HepG2 (cell line): Measurements from ENCODE around the gene POC1B. TPM values are rescaled to one million over a fixed set of nuclear protein-coding genes. Genes with fewer than 3 reads are reported as not detected.

ENCODE experiments used
- CBX2 ChIP-seq, 2 experiments: fragments of 200-600 bp in 1 of 2; sonication (generic); formaldehyde crosslinking in 1 of 2; IDR thresholded peaks; 2 replicates each; pipeline versions ENCODE4 v1.7.0 to v1.8.1; 2018 to 2022; ENCODE audit warnings: low read depth in 2 of 2, low read length in 1 of 2, mild to moderate bottlenecking in 1 of 2, missing genetic modification reagents in 1 of 2
- ELF3 ChIP-seq: IDR thresholded peaks from 2 replicates; pipeline ENCODE4 v1.6.1; 2016; ENCODE audit warnings: missing genetic modification reagents, missing compliant biosample characterization
- ETV5 ChIP-seq: IDR thresholded peaks from 2 replicates; pipeline ENCODE4 v1.6.1; 2018; ENCODE audit warnings: missing biosample characterization, missing genetic modification reagents, inconsistent platforms, borderline replicate concordance
- HMGA1 ChIP-seq: sonication (generic); formaldehyde crosslinking; conservative IDR thresholded peaks from 2 replicates; pipeline ENCODE4 v1.4.0; 2020; ENCODE audit warnings: missing genetic modification reagents
- HNF4A ChIP-seq: sonication (generic); formaldehyde crosslinking; IDR thresholded peaks from 2 replicates; pipeline ENCODE4 v1.4.0; 2020; ENCODE audit warnings: missing genetic modification reagents
- MAFK ChIP-seq, 2 experiments: IDR thresholded peaks in 1 of 2; conservative IDR thresholded peaks in 1 of 2; 2 replicates each; pipeline ENCODE4 v1.6.1; 2011; ENCODE audit warnings: improper control_type of control experiment in 2 of 2, low read length in 2 of 2
- PAF1 ChIP-seq: IDR thresholded peaks from 2 replicates; pipeline ENCODE4 v1.6.1; 2016; ENCODE audit warnings: missing genetic modification reagents, missing compliant biosample characterization
- RXRB ChIP-seq: IDR thresholded peaks from 2 replicates; pipeline ENCODE4 v1.6.1; 2016; ENCODE audit warnings: borderline replicate concordance, missing genetic modification reagents, missing compliant biosample characterization
- SAP130 ChIP-seq: IDR thresholded peaks from 2 replicates; pipeline ENCODE4 v1.6.1; 2016; ENCODE audit warnings: low read depth
- SRF ChIP-seq: IDR thresholded peaks from 2 replicates; pipeline ENCODE4 v1.6.1; 2011; ENCODE audit warnings: mild to moderate bottlenecking, low read depth, low read length, moderate library complexity
- ZBTB38 ChIP-seq: sonication (generic); formaldehyde crosslinking; IDR thresholded peaks from 2 replicates; pipeline ENCODE4 v1.5.1; 2020; ENCODE audit warnings: mild to moderate bottlenecking, missing genetic modification reagents
- ZSCAN29 ChIP-seq: sonication (generic); formaldehyde crosslinking; conservative IDR thresholded peaks from 2 replicates; pipeline ENCODE4 v1.4.0; 2020; ENCODE audit warnings: mild to moderate bottlenecking, missing genetic modification reagents
- polyA plus RNA-seq, 8 experiments: library from polyadenylated mRNA; depleted of rRNA in 3 of 8; stranded (reverse) in 7 of 8; unstranded in 1 of 8; fragments of >200 nt; fragmentation: Illumina TruSeq in 4 of 8; extraction: Trizol in 4 of 8; gene quantifications; 2 replicates each; pipeline versions ENCODE4 v1.2.1 to v1.2.3, GENCODE V29; 2011 to 2016; ENCODE audit warnings: low read depth in 4 of 8, missing spikeins in 1 of 8, mixed read lengths in 1 of 8; ENCODE audit not compliant: insufficient read depth in 1 of 8
- total RNA-seq, 5 experiments: library from RNA; depleted of rRNA; stranded (reverse); fragments of >200 nt; fragmentation: Illumina TruSeq; extraction: Trizol; gene quantifications; 2 replicates each; pipeline ENCODE4 v1.2.3, GENCODE V29; 2016; ENCODE audit warnings: low read depth in 1 of 5
- TF ChIP-seq, protein P1 (sequence below): sonication (generic); formaldehyde crosslinking; conservative IDR thresholded peaks from 2 replicates; pipeline ENCODE4 v1.4.0; 2020; ENCODE audit warnings: mild to moderate bottlenecking, missing genetic modification reagents, moderate library complexity
- TF ChIP-seq, protein P2 (sequence below): IDR thresholded peaks from 2 replicates; pipeline ENCODE4 v1.6.1; 2016; ENCODE audit warnings: low read depth
- TF ChIP-seq, protein P3 (sequence below): sonication (generic); formaldehyde crosslinking; IDR thresholded peaks from 2 replicates; pipeline ENCODE4 v1.5.0; 2020; ENCODE audit warnings: mild to moderate bottlenecking, missing genetic modification reagents, borderline replicate concordance
- TF ChIP-seq, protein P4 (sequence below): IDR thresholded peaks from 2 replicates; pipeline ENCODE4 v1.4.0; 2020; ENCODE audit warnings: mild to moderate bottlenecking, missing genetic modification reagents

POC1B gene
- total and polyA plus RNA-seq, 2 of the 13 experiments (the other 11 are each of a cell fraction or from before 2014, with no cell fraction given) = 9.3 to 11.0 TPM

DNA sequence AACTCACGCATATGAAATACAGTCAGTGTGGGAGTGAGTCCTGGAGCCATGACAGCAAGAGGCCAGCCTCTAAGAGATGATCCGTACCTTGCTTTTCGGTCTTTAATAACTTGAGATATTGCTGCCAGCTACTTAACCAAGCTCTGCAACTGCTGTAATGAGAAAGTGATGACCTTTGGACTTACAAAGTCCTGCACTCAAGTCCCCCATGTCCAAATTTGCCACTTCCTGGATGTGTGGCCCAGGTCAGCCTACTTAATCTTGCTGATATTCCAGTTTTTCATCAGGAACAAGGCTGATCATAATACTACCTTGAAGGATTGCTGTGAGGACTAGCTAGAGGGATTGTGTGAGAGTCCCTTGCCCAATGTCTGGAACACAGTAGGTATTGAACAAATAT is 139.7 kb downstream of the POC1B start (continued):
- peak; percentile 75 for TF ChIP-seq ZBTB38 (CRISPR knock-in tag)
- peak; percentile 23; the same call in 1 of the 2 replicates for TF ChIP-seq SAP130 (CRISPR knock-in tag)
- TF ChIP-seq MAFK (conservative IDR thresholded peaks at IDR 0.05 in 1 of 2, IDR thresholded peaks at IDR 0.05 in 1 of 2; ENCODE audit: low read length in 2 of 2) = 0 out of 4 replicates have a peak, but pooled peaks of 1 of the 2 experiments have one; percentile 15
- no peak for TF ChIP-seq HMGA1
- no peak for TF ChIP-seq PAF1 (CRISPR knock-in tag)
- TF ChIP-seq RXRB (CRISPR knock-in tag) = peak; percentile 37; the same call in 1 of the 2 replicates
- TF ChIP-seq HNF4A (CRISPR knock-in tag) = peak; percentile 81
- no peak for TF ChIP-seq CBX2 (IDR thresholded peaks at IDR 0.05; ENCODE audit: low read depth, low read length)
- no peak for TF ChIP-seq CBX2 (CRISPR knock-in tag; IDR thresholded peaks at IDR 0.05; ENCODE audit: low read depth)
- peak; percentile 53; the same call in 1 of the 2 replicates for TF ChIP-seq ETV5 (CRISPR knock-in tag)
- TF ChIP-seq, protein P1, sequence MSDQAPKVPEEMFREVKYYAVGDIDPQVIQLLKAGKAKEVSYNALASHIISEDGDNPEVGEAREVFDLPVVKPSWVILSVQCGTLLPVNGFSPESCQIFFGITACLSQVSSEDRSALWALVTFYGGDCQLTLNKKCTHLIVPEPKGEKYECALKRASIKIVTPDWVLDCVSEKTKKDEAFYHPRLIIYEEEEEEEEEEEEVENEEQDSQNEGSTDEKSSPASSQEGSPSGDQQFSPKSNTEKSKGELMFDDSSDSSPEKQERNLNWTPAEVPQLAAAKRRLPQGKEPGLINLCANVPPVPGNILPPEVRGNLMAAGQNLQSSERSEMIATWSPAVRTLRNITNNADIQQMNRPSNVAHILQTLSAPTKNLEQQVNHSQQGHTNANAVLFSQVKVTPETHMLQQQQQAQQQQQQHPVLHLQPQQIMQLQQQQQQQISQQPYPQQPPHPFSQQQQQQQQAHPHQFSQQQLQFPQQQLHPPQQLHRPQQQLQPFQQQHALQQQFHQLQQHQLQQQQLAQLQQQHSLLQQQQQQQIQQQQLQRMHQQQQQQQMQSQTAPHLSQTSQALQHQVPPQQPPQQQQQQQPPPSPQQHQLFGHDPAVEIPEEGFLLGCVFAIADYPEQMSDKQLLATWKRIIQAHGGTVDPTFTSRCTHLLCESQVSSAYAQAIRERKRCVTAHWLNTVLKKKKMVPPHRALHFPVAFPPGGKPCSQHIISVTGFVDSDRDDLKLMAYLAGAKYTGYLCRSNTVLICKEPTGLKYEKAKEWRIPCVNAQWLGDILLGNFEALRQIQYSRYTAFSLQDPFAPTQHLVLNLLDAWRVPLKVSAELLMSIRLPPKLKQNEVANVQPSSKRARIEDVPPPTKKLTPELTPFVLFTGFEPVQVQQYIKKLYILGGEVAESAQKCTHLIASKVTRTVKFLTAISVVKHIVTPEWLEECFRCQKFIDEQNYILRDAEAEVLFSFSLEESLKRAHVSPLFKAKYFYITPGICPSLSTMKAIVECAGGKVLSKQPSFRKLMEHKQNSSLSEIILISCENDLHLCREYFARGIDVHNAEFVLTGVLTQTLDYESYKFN (CRISPR knock-in tag) = peak; percentile 60
- TF ChIP-seq, protein P2, sequence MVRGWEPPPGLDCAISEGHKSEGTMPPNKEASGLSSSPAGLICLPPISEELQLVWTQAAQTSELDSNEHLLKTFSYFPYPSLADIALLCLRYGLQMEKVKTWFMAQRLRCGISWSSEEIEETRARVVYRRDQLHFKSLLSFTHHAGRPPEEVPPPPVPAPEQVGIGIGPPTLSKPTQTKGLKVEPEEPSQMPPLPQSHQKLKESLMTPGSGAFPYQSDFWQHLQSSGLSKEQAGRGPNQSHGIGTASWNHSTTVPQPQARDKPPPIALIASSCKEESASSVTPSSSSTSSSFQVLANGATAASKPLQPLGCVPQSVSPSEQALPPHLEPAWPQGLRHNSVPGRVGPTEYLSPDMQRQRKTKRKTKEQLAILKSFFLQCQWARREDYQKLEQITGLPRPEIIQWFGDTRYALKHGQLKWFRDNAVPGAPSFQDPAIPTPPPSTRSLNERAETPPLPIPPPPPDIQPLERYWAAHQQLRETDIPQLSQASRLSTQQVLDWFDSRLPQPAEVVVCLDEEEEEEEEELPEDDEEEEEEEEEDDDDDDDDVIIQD = 0 out of 2 replicates have a peak, but pooled peaks have one; percentile 20
- no peak for TF ChIP-seq ZSCAN29 (CRISPR knock-in tag)
- TF ChIP-seq, protein P3, sequence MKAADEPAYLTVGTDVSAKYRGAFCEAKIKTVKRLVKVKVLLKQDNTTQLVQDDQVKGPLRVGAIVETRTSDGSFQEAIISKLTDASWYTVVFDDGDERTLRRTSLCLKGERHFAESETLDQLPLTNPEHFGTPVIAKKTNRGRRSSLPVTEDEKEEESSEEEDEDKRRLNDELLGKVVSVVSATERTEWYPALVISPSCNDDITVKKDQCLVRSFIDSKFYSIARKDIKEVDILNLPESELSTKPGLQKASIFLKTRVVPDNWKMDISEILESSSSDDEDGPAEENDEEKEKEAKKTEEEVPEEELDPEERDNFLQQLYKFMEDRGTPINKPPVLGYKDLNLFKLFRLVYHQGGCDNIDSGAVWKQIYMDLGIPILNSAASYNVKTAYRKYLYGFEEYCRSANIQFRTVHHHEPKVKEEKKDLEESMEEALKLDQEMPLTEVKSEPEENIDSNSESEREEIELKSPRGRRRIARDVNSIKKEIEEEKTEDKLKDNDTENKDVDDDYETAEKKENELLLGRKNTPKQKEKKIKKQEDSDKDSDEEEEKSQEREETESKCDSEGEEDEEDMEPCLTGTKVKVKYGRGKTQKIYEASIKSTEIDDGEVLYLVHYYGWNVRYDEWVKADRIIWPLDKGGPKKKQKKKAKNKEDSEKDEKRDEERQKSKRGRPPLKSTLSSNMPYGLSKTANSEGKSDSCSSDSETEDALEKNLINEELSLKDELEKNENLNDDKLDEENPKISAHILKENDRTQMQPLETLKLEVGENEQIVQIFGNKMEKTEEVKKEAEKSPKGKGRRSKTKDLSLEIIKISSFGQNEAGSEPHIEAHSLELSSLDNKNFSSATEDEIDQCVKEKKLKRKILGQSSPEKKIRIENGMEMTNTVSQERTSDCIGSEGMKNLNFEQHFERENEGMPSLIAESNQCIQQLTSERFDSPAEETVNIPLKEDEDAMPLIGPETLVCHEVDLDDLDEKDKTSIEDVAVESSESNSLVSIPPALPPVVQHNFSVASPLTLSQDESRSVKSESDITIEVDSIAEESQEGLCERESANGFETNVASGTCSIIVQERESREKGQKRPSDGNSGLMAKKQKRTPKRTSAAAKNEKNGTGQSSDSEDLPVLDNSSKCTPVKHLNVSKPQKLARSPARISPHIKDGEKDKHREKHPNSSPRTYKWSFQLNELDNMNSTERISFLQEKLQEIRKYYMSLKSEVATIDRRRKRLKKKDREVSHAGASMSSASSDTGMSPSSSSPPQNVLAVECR (CRISPR knock-in tag) = no peak
- peak; percentile 72 for TF ChIP-seq ELF3
- TF ChIP-seq, protein P4, sequence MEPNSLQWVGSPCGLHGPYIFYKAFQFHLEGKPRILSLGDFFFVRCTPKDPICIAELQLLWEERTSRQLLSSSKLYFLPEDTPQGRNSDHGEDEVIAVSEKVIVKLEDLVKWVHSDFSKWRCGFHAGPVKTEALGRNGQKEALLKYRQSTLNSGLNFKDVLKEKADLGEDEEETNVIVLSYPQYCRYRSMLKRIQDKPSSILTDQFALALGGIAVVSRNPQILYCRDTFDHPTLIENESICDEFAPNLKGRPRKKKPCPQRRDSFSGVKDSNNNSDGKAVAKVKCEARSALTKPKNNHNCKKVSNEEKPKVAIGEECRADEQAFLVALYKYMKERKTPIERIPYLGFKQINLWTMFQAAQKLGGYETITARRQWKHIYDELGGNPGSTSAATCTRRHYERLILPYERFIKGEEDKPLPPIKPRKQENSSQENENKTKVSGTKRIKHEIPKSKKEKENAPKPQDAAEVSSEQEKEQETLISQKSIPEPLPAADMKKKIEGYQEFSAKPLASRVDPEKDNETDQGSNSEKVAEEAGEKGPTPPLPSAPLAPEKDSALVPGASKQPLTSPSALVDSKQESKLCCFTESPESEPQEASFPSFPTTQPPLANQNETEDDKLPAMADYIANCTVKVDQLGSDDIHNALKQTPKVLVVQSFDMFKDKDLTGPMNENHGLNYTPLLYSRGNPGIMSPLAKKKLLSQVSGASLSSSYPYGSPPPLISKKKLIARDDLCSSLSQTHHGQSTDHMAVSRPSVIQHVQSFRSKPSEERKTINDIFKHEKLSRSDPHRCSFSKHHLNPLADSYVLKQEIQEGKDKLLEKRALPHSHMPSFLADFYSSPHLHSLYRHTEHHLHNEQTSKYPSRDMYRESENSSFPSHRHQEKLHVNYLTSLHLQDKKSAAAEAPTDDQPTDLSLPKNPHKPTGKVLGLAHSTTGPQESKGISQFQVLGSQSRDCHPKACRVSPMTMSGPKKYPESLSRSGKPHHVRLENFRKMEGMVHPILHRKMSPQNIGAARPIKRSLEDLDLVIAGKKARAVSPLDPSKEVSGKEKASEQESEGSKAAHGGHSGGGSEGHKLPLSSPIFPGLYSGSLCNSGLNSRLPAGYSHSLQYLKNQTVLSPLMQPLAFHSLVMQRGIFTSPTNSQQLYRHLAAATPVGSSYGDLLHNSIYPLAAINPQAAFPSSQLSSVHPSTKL (CRISPR knock-in tag) = peak; percentile 63
- peak; percentile 87 for TF ChIP-seq SRF
